Glomerular visceral epithelial cell (primary cell): ENCODE data around the gene SPEM2.

Experiments
- DNase-seq: peaks from one replicate; pipeline ENCODE4 v3.0.0-alpha.2; 2016; ENCODE audit errors: extremely low spot score

Gene SPEM2

GRCh38 chr17:7403977-7404736, 21.3 kb upstream of the SPEM2 start, which contains the start of gene TMEM256:
Gene TMEM256 (minus strand): TSS chr17:7404097. CDS start chr17:7404084, 13 bp downstream.
- peak; percentile 100 for DNase-seq

GRCh38 chr17:7404737-7405349, 20.6 kb upstream of the SPEM2 start:
- DNase-seq: no peak

GRCh38 chr17:7405350-7406234, 19.8 kb upstream of the SPEM2 start:
- no peak for DNase-seq

- no peak for DNase-seq
Observed at GRCh38 chr17:7406235-7406825, 19.1 kb upstream of the SPEM2 start.

GRCh38 chr17:7407082-7407481, 18.3 kb upstream of the SPEM2 start:
- DNase-seq: no peak

GRCh38 chr17:7407485-7408251, 17.7 kb upstream of the SPEM2 start, which contains the start of gene NLGN2:
Gene NLGN2 (plus strand): TSS chr17:7407845. CDS start chr17:7408256, 411 bp downstream.
- no peak for DNase-seq

- no peak for DNase-seq
Observed at GRCh38 chr17:7408252-7408727, 17.1 kb upstream of the SPEM2 start.

GRCh38 chr17:7408863-7409262, 16.6 kb upstream of the SPEM2 start:
- DNase-seq: no peak

GRCh38 chr17:7409716-7410115, 15.7 kb upstream of the SPEM2 start:
- DNase-seq: no peak

GRCh38 chr17:7410634-7411426, 14.6 kb upstream of the SPEM2 start:
- DNase-seq: no peak

GRCh38 chr17:7411427-7411750, 14.0 kb upstream of the SPEM2 start:
- no peak for DNase-seq

GRCh38 chr17:7413346-7413985, 11.9 kb upstream of the SPEM2 start:
- DNase-seq: no peak

GRCh38 chr17:7414837-7415236, 10.6 kb upstream of the SPEM2 start:
- DNase-seq: no peak

GRCh38 chr17:7415784-7416183, 9.6 kb upstream of the SPEM2 start:
- DNase-seq: no peak

GRCh38 chr17:7416323-7416722, 9.1 kb upstream of the SPEM2 start:
- no peak for DNase-seq

- no peak for DNase-seq
Observed at GRCh38 chr17:7417056-7417655, 8.3 kb upstream of the SPEM2 start.

GRCh38 chr17:7418472-7419152, 6.8 kb upstream of the SPEM2 start:
- DNase-seq: no peak

GRCh38 chr17:7419819-7420610, 5.4 kb upstream of the SPEM2 start, which contains the start of gene SPEM1:
Gene SPEM1 (plus strand): TSS chr17:7420324. CDS start chr17:7420385, 61 bp downstream.
- DNase-seq: no peak
